Esophagus muscularis mucosa (tissue), 4 donors: Measurements from ENCODE around the gene TPSG1.

Source experiments
- CTCF ChIP-seq, 3 experiments: fragments of 200-600 bp in 2 of 3; fragments of 450-650 bp in 1 of 3; sonication (generic) in 2 of 3; IDR thresholded peaks; one replicate each; pipeline ENCODE4 v1.5.1; 2017 to 2019; ENCODE audit warnings: antibody characterized with exemption in 3 of 3, mild to moderate bottlenecking in 2 of 3, moderate library complexity in 1 of 3
- EP300 ChIP-seq: sonication (generic); formaldehyde crosslinking; IDR thresholded peaks from one replicate; pipeline ENCODE4 v1.6.1; 2017; ENCODE audit warnings: antibody characterized with exemption
- POLR2A ChIP-seq: fragments of 450-650 bp; IDR thresholded peaks from one replicate; pipeline ENCODE4 v1.6.1; 2017; ENCODE audit warnings: antibody characterized with exemption, moderate library complexity, mild to moderate bottlenecking, low read depth

GRCh38 chr16:1175566-1176279 lies 49.3 kb downstream of the TPSG1 start:
- TF ChIP-seq POLR2A (no peak), CTCF (IDR thresholded peaks at IDR 0.05) (no peak), EP300 (no peak)
